Subcutaneous adipose tissue (tissue), 4 donors: ENCODE data around the gene TULP4. TPM values are rescaled to one million over a fixed set of nuclear protein-coding genes. Genes with fewer than 3 reads are reported as not detected.

ENCODE experiments used
- total RNA-seq, 4 donors: library from RNA; depleted of rRNA; stranded (reverse); fragments of >200 nt; gene quantifications; one replicate each; pipeline ENCODE4 v1.1.0, GENCODE V29; 2016
- TF ChIP-seq, protein P1 (sequence below): fragments of 450-650 bp; IDR thresholded peaks from one replicate; pipeline ENCODE4 v1.5.1; 2016; ENCODE audit warnings: low read depth, mild to moderate bottlenecking, control low read depth, antibody characterized with exemption, moderate library complexity

The TULP4 gene
- total RNA-seq, 4 donors from 2014 or later: 83.6 to 170 (median 123) TPM

DNA sequence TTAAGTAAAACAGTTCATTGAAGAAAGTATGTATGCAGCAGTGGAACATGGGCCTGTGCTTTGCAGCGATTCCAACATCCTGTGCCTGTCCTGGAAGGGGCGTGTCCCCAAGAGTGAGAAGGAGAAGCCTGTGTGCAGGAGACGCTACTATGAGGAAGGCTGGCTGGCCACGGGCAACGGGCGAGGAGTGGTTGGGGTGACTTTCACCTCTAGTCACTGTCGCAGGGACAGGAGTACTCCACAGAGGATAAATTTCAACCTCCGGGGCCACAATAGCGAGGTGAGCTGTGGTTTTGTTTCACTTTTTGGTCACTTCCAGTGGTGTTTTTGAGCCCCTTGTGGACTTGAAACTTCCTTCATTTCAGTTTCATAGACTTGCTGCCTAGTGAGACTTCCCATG, 1.7 kb downstream of the TULP4 start:
- TF ChIP-seq, protein P1, sequence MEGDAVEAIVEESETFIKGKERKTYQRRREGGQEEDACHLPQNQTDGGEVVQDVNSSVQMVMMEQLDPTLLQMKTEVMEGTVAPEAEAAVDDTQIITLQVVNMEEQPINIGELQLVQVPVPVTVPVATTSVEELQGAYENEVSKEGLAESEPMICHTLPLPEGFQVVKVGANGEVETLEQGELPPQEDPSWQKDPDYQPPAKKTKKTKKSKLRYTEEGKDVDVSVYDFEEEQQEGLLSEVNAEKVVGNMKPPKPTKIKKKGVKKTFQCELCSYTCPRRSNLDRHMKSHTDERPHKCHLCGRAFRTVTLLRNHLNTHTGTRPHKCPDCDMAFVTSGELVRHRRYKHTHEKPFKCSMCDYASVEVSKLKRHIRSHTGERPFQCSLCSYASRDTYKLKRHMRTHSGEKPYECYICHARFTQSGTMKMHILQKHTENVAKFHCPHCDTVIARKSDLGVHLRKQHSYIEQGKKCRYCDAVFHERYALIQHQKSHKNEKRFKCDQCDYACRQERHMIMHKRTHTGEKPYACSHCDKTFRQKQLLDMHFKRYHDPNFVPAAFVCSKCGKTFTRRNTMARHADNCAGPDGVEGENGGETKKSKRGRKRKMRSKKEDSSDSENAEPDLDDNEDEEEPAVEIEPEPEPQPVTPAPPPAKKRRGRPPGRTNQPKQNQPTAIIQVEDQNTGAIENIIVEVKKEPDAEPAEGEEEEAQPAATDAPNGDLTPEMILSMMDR: no peak

DNA sequence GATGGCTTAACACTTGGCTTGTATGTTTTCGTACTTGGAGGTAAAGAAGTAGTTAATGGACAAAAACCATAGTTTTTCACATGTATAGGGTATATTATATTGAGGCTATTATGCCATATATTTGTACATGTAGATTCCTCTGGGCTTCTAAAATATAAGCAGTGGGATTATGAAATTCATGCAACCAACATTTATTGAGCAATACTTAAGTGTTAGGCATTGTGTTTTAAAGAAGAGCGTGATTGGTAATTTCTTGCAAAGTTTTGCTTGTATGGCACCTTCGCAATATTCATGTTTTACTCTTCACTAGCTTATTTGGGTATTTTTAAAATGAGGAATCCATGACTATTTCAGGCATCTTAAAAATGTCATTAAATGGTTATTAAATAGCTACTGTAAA, 2.5 kb downstream of the TULP4 start:
- TF ChIP-seq, protein P1: no peak

DNA sequence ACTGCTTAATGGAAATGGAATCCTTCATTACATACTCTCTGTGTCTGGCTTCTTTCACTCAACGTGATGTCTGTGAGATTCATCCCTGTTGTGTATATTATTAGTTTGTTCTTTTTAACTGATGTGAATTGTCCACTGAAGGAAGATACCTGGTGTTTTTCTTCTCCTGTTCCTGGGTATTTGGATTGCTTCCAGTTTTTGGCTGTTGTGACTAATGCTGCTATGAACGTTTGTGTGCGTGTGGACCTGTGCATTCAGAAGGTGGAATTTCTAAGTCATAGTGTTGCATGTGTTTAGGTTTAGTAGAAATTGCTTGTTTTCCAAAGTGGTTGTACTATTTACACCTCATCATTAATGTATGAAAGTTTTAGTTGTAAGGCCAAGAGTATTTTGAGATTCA, 3.8 kb downstream of the TULP4 start:
- TF ChIP-seq, protein P1: no peak

DNA sequence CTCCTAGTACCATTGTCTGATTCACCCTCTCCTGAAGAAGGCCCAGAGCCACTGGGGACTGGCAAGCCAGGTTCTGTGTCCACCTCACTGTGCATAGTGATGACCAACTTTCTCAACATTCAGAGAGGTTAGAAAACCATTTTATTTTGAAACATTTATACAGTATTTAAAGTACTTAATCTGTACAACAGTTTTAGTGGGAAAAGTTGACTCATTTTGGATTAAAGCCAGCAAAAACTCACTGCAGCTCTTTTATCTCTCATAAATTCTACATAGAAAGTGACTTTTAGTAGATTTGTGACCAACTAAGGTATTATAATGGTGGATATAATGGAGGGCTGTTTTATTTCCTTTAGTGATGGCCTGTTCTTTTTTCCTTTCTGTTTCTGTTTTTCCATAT, 9.7 kb downstream of the TULP4 start:
- TF ChIP-seq, protein P1: no peak

DNA sequence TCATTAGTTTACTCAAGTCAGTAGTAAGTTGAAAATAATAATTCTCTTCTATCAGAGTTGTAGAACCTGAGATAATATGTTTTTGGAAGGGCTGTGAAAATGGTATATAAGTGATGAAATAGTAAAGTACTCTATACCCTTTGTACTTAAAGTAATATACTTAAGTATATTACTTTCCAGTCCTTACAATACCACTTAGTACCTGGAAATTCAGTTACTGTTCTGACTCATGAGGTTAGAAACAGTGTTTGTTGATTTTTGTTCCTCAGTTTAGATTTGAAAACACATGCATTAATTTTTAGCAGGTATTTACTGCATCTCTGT, 10.1 kb downstream of the TULP4 start:
- TF ChIP-seq, protein P1: no peak

DNA sequence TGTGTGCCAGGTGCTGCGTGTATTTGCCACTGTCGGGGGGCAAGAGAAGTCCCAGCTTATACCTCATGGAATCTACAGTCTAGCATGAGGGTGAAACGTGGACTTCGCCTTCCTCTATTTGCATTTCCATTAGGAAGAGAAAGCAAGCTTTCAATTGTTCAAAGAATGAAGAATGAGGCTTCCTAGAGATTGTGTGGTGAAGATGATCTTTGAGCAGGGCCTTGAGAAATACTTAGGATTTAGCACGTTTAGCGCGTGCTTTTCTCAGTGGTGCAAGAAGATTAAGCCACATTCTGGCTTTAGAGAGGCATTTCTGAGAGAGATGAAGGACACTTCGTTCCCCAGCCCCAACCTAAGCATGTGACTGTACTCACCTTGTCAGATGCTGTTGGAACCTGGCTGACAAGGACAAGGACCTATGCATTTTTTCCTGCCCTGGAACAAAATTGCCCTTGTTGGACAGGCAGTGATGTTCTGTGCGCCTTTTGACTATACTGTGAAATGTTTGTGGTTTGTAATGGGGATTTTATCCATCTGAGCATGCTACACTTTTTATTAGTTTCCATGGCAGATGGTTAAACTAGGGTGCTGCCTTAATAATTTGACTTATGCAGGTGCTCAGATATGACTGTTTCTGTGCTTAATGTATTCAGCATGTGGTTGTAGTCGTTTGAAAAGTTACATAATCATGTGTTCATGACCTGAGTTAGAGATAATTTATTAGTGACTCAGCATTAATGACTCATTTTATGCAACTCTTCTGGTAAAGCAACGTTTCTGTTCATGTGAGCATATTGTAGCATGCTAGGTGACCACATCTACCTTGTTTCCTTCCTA, 10.7 kb downstream of the TULP4 start:
- TF ChIP-seq, protein P1: no peak

DNA sequence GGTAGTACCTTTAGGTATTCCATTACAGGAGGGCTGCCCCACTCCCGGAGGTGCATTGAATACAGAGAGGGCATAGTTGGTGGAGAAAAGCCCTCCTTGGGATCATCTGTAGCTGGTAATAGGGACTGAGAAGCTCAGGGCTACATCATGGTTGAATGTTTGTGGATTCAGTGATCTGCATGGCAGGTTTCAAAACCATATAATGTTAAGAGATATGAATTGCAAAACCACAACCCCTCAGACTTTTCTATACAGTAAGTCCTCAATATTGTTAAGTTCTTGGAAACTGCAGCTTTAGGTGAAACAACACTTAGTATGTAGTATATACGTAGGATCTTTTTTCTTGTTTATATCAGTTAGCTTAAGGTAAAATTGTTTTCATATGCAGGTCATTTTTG, 11.3 kb downstream of the TULP4 start:
- TF ChIP-seq, protein P1: no peak
